OCI-LY1 (cell line): ENCODE measurements around the gene CBARP.

Experiments used
- H2AFZ ChIP-seq: fragments of 200-600 bp; sonication (generic), shearing (Covaris generic); 2 replicates; pipeline ENCODE4 v1.6.0; 2014; ENCODE audit warnings: antibody characterized with exemption, mild to moderate bottlenecking, low read length
- H3F3A ChIP-seq: fragments of 200-600 bp; sonication (generic), shearing (Covaris generic); 2 replicates; pipeline ENCODE4 v1.6.0; 2014; ENCODE audit warnings: mild to moderate bottlenecking, antibody characterized with exemption, low read length, moderate library complexity; ENCODE audit not compliant: insufficient read depth
- H3K27ac ChIP-seq: fragments of 200-600 bp; sonication (generic); 2 replicates; pipeline ENCODE4 v1.5.1; 2014; ENCODE audit warnings: low read length, mixed run types, mild to moderate bottlenecking, low read depth; ENCODE audit not compliant: poor library complexity, severe bottlenecking
- H3K27me3 ChIP-seq: fragments of 200-600 bp; sonication (generic); 2 replicates; pipeline ENCODE4 v1.6.0; 2014; ENCODE audit warnings: antibody characterized with exemption, mild to moderate bottlenecking, low read length, moderate library complexity; ENCODE audit not compliant: insufficient read depth
- H3K36me3 ChIP-seq: fragments of 200-600 bp; sonication (generic); 2 replicates; pipeline ENCODE4 v1.6.1; 2014; ENCODE audit warnings: mild to moderate bottlenecking, antibody characterized with exemption, low read length, moderate library complexity, mixed read lengths; ENCODE audit not compliant: insufficient read depth
- H3K4me1 ChIP-seq: fragments of 200-600 bp; sonication (generic); 2 replicates; pipeline ENCODE4 v1.5.1; 2014; ENCODE audit warnings: mild to moderate bottlenecking, low read length, moderate library complexity; ENCODE audit not compliant: insufficient read depth, severe bottlenecking
- H3K4me2 ChIP-seq: fragments of 200-600 bp; sonication (generic), shearing (Covaris generic); 2 replicates; pipeline ENCODE4 v1.6.1; 2014; ENCODE audit warnings: low read length
- H3K4me3 ChIP-seq: fragments of 200-600 bp; sonication (generic); 2 replicates; pipeline ENCODE4 v1.5.1; 2014; ENCODE audit warnings: low read length, low read depth, mild to moderate bottlenecking, mixed read lengths; ENCODE audit not compliant: poor library complexity, severe bottlenecking
- H3K79me2 ChIP-seq: fragments of 200-600 bp; shearing (Covaris generic); 2 replicates; pipeline ENCODE4 v1.6.1; 2016; ENCODE audit warnings: mixed run types, low read length, mixed read lengths; ENCODE audit not compliant: insufficient read depth
- H3K9ac ChIP-seq: fragments of 200-600 bp; sonication (generic), shearing (Covaris generic); 2 replicates; pipeline ENCODE4 v1.6.1; 2014; ENCODE audit warnings: mild to moderate bottlenecking, low read length, mixed read lengths
- H3K9me2 ChIP-seq: fragments of 200-600 bp; sonication (generic), shearing (Covaris generic); 2 replicates; pipeline ENCODE4 v1.6.1; 2014; ENCODE audit warnings: low read depth, mild to moderate bottlenecking, low read length, mixed read lengths
- H3K9me3 ChIP-seq: fragments of 200-600 bp; shearing (Covaris generic); 2 replicates; pipeline ENCODE4 v1.6.1; 2014; ENCODE audit warnings: low read length, mixed read lengths
- H4K20me1 ChIP-seq: fragments of 200-600 bp; sonication (generic), shearing (Covaris generic); 2 replicates; pipeline ENCODE4 v1.6.0; 2016; ENCODE audit warnings: mild to moderate bottlenecking, low read length; ENCODE audit not compliant: insufficient read depth
- EZH2 ChIP-seq: fragments of 200-600 bp; sonication (generic), shearing (Covaris generic); IDR thresholded peaks from 2 replicates; pipeline ENCODE4 v1.8.0; 2017; ENCODE audit warnings: borderline replicate concordance, mixed run types, mild to moderate bottlenecking, antibody characterized with exemption, low read length, moderate library complexity, mixed read lengths
- TF ChIP-seq, protein P1 (sequence below): fragments of 200-600 bp; sonication (generic), shearing (Covaris generic); IDR thresholded peaks from 2 replicates; pipeline ENCODE4 v1.5.1; 2017; ENCODE audit warnings: mild to moderate bottlenecking, antibody characterized with exemption, low read length, moderate library complexity, mixed read lengths

Gene CBARP

DNA sequence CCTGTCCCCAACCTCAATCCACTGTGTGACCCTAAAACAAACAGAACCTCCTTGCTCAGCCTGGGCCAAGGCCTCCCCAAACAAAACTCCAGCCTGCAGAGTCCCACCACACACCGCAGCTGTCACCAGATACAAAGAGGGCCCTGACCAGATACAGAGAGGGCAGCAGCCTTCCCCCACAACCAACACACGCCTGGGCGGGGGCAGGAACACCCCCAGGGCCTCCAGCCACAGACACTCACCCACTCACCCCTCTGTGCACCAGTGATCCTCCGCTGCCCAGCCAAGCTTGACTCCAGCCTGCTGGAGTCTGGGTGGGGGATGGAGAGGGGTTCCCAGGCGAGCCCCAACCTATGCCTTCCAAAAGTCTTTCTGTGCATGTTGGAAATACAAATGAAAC lies 25.4 kb upstream of the CBARP start:
- Histone ChIP-seq H3K27ac (peak overlapping the region; percentile 89), H3K4me2 (peak overlapping the region; percentile 85), H4K20me1 (no peaks in the 10 kb centered on the region), H3K79me2 (no peaks in the 10 kb centered on the region), H3K9me3 (no peaks in the 10 kb centered on the region), H3K9ac (peak overlapping the region; percentile 85; the same call in 1 of the 2 replicates), H3K27me3 (no peaks in the 10 kb centered on the region), H3K4me1 (peaks cover 86% of the 10 kb centered on the region), H3K36me3 (peaks cover 1% of the 10 kb centered on the region; the same call in 1 of the 2 replicates), H3F3A (peaks cover 5% of the 10 kb centered on the region; the same call in 1 of the 2 replicates), H2AFZ (no peak overlapping the region), H3K9me2 (no peaks in the 10 kb centered on the region), H3K4me3 (peak overlapping the region; percentile 73)
- TF ChIP-seq EZH2, result no peak
- TF ChIP-seq, protein P1, sequence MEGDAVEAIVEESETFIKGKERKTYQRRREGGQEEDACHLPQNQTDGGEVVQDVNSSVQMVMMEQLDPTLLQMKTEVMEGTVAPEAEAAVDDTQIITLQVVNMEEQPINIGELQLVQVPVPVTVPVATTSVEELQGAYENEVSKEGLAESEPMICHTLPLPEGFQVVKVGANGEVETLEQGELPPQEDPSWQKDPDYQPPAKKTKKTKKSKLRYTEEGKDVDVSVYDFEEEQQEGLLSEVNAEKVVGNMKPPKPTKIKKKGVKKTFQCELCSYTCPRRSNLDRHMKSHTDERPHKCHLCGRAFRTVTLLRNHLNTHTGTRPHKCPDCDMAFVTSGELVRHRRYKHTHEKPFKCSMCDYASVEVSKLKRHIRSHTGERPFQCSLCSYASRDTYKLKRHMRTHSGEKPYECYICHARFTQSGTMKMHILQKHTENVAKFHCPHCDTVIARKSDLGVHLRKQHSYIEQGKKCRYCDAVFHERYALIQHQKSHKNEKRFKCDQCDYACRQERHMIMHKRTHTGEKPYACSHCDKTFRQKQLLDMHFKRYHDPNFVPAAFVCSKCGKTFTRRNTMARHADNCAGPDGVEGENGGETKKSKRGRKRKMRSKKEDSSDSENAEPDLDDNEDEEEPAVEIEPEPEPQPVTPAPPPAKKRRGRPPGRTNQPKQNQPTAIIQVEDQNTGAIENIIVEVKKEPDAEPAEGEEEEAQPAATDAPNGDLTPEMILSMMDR, result no peak

DNA sequence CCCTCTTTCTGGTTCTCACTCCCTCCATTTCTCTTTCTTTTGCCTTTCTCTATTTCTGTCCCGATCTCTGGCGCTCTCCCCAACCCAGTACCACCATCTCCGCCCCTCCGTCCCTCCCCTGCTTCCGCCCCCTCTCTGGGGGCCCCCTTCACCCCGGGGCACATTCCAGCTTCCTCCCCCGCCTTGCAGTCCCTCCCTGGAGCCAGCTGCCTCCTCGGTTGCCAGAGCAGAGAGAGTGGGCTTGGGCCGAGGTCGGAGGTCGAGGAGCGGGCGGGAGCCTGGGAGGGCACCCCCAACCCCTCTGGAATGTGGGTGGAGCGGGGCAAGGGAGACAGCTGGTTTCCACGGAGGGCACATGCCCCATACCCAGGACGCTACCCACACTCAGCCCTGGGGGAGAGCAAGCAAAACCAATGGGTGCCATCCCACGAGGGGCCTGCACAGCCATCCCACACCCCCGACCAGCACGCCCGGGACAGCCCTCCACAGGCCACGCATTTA lies 24.9 kb upstream of the CBARP start:
- no peaks in the 10 kb centered on the region for H3K9me2 ChIP-seq
- peaks cover 6% of the 10 kb centered on the region; the same call in 1 of the 2 replicates for H3K36me3 ChIP-seq
- peak overlapping the region; percentile 89 for H3K27ac ChIP-seq
- H3K79me2 ChIP-seq, result no peaks in the 10 kb centered on the region
- peak overlapping the region; percentile 73 for H3K4me3 ChIP-seq
- no peaks in the 10 kb centered on the region for H4K20me1 ChIP-seq
- H3K4me1 ChIP-seq, result peaks cover 86% of the 10 kb centered on the region
- H3K27me3 ChIP-seq, result no peaks in the 10 kb centered on the region
- no peaks in the 10 kb centered on the region for H3K9me3 ChIP-seq
- TF ChIP-seq EZH2, result no peak
- TF ChIP-seq, protein P1, result no peak
- peak overlapping the region; percentile 85 for H3K4me2 ChIP-seq
- peak overlapping the region; percentile 85 for H3K9ac ChIP-seq
- no peak overlapping the region for H2AFZ ChIP-seq
- H3F3A ChIP-seq, result peaks cover 5% of the 10 kb centered on the region; the same call in 1 of the 2 replicates

DNA sequence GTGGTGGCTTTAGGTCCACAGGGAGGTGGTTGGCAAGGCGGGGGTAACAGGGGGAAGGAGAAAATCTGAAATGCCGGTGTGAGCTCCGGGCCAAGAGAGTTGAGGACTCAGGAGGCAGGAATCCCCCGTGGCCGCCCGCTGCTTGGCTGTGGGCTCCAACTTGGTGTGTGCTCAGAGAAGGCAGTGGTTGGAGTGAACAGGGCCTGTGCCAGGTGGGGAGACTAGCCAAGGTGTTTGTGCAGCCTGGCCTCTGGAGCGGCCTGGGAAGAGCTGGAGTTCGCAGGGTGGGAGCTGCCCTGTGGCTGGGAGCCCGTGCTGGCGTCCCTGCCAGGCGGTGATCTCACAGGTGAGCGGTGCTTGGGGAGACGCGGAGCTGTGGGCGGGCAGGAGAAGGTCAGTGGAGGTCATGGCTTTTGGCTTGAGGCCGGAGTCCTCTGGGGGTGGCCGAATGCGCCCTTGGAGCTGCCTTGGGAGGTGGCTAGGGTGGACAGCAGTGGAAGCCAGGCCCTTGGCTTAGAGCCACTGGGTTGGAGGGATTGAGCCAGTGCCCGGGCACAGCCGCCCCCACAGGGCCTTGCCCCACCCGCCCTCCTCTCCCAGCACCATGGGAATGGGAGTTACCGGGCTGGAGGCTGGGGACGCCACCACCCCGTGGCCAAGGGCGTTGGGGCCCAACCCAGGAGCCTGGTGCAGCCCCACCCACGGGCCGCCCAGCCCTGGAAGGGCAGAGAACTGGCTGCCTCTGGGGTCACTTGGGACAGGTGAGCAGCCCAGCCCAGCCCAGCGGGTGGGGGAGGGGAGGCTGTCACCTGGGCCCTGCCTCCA lies 24.2 kb upstream of the CBARP start:
- peak overlapping the region; percentile 85 for H3K9ac ChIP-seq
- H3K27ac ChIP-seq, result peak overlapping the region; percentile 89
- H4K20me1 ChIP-seq, result no peaks in the 10 kb centered on the region
- H3K9me2 ChIP-seq, result no peaks in the 10 kb centered on the region
- H2AFZ ChIP-seq, result no peak overlapping the region
- peaks cover 83% of the 10 kb centered on the region for H3K4me1 ChIP-seq
- H3K79me2 ChIP-seq, result no peaks in the 10 kb centered on the region
- H3K27me3 ChIP-seq, result no peaks in the 10 kb centered on the region
- TF ChIP-seq, protein P1, result no peak
- TF ChIP-seq EZH2, result no peak
- H3F3A ChIP-seq, result peaks cover 5% of the 10 kb centered on the region; the same call in 1 of the 2 replicates
- H3K36me3 ChIP-seq, result peaks cover 11% of the 10 kb centered on the region; the same call in 1 of the 2 replicates
- H3K4me3 ChIP-seq, result peak overlapping the region; percentile 73
- no peaks in the 10 kb centered on the region for H3K9me3 ChIP-seq
- H3K4me2 ChIP-seq, result peak overlapping the region; percentile 85
